NK-92 treated with Interleukin-12 subunit alpha and Interleukin-12 subunit beta, amount 100 ng/mL, for 24 hours (cell line): ENCODE measurements around the gene C5.
A peak's percentile ranks its signal among the peaks of the same experiment; 100 is the strongest.
"Not testable (repeated sequence)": the region's sequence is repeated elsewhere in the genome, so short reads cannot be mapped to it uniquely, and the experiment has no call there.

Experiments
- DNase-seq: peaks from one replicate; lab custom pipeline; 2025; lab: John Stamatoyannopoulos, UW

C5 gene

DNA sequence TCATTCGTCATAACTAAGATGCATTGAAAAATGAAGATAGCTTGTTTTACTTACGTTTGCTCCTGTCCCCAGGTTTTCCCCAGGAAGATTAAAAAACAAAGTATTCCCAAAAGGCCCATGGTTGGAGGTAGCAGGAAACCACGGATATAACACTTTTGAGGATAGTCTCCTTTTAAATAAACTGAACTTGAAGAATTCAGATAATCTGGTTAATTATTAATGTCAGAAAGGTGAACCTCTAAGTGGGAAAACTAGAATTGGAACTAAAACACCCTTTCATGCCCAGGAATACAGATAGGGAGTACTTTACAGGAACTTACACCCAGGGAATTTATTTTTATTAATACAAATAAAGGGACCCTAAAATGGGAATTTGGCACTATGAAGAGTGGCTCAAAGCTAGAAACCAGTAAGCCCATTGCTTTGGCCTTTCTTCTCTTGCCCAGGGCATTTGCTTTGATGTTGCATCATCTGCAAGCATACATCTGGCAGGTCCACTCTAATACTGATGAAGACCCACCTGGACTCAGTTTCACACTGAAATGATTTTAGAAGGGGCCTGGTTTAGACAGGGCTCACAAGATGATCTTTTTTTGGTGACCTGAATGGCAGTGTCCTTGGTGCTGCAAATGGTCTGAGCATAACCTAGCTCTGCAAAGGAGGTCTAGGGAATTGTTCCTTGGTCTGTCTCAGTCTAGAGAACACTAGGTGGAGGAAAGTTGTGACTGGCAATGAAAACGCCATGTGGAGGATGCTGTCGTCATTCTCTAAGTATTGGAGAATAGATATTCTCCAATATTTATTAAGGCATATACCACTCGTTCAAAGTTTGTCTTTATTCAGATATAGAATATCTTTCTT is at the start of gene C5:
C5 (minus strand) TSS at position 148 of the 861 bp plus-strand sequence; CDS start at position 119, 29 bp downstream.
- no peak for DNase-seq

- no peak for DNase-seq
These were observed 48.6 kb upstream of the C5 start for GRCh38 chr9:121098567-121099198.

GRCh38 chr9:121095057-121095456 is 45.0 kb upstream of the C5 start:
- DNase-seq: no peak

- DNase-seq: not testable (repeated sequence)
These were observed 40.7 kb upstream of the C5 start for GRCh38 chr9:121090743-121091142.

DNA sequence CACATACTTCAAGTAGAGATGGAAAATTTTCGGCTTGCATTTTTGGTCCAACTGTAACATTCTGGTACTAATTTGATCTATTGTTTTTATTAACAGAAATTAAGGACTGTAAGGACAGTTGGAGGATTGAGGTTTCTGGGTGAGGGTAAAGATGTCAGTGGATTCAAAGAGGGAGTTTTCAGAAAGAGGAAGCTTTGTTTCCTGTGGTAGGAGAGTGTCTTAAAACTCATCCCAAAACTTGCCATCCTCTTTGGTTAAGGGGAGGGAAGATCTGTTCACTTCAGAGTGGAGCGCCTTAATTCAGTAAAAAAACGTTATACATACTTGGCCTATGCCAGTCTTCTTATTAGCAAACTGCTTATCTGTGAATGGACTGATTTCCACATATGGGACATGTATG is 38.5 kb upstream of the C5 start:
- DNase-seq: no peak

DNA sequence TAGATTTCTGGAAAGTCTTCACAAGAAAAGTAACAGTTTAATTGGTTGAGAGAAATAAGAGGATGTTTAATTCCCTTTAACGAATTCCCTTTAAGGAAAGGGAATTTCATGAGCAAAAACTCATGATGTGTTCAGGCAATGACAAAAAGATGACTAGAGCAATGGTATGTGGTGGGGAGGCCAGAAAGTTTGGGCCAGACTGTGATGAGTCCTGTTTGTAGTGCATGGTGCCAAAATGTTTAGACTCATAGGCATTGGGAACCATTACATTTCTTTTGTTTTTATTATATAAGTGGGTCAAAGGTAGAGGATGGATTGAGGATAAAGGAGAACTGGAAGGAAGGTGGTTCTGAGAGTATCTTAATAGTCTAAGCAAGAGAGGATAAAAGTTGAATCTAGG is 35.6 kb upstream of the C5 start:
- DNase-seq: no peak

DNA sequence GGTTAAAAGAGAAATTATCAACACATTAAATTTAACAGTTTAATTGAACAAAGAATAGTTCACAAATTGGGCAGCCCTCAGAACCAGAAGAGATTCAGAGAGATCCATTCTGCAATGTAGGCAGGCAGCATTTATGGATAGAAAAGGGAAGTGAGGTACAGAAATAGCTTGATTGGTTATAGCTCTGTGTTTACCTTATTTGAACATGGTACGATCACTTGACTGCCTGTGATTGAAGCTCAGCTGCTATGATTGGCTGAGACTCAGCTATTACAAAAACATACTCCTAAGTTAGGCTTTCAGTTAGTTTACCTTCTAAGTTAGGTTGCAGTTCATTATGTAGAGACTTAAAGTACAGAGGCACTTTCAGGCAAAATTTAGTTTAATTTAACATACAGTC is 32.0 kb upstream of the C5 start:
- no peak for DNase-seq

- no peak for DNase-seq
These were observed 25.4 kb upstream of the C5 start for GRCh38 chr9:121075251-121076036.

GRCh38 chr9:121074370-121075250 is 24.5 kb upstream of the C5 start, which contains the start of gene CNTRL:
CNTRL (plus strand) TSS chr9:121074955; CDS start chr9:121088327, 13,372 bp downstream.
- DNase-seq: peak; percentile 81

DNA sequence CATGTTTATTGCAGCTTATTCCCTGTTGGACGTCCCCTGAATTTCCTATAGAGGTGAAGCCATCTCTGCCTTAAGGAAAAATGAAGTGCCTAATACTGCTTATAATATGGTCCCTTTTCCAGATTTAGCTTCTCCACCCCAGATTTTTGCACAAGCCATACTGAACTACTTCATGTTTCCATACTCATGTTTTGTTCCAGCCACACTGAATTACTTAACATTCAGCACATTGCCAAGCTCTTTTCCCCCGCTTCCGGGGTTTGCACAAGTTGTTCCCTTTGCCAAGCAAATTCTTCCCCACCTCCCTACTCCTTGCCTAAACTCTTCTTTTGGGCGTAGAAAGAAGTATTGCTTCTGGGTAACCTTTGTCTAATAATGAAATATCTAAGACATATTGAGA is 23.0 kb upstream of the C5 start:
- DNase-seq: no peak

DNA sequence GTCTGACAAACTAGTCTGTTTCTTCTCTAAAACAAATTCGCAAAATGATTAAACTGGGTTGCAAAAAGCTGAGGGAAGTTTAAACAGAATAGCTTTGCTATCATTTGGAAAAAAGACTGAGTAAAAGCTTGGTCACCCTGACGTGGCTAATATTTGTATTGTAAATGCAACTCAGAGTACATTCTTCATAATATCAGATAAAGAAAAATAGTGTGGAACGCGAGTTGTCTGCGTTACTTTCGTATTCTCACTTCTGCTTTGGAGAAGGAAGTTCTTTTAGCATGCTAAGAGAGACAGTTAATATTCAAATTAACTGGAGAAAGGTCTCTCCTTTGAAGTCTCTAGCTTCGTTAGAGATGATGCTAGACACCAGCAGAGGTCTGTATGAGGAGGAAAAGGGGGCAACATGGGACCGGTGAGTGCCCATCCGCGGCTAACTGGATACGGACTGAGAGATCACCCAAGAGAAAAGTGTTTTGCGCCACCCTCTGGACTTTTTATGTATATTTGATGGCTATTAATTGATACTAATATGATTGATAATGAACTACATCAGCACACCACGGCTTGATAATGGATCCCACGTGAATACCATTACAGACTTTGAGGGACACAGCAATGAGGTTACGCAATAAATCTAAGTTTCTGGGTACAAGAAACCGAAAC is 21.8 kb upstream of the C5 start:
- DNase-seq: peak; percentile 17

DNA sequence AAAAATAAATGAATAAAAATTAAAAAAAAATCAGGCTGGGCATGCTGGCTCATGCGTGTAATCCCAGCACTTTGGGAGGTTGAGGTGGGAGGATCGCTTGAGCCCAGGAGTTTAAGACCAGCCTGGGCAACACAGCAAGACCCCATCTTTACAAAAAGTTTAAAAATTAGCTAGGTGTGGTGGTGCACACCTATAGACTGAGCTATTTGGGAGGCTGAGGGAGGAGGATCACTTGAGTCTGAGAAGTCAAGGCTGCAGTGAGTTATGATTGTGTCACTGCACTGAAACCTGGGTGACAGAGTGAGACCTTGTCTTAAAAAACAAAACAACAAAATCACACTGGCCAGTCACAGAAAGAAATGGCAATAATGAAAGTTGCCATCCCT is 21.3 kb upstream of the C5 start:
- no peak for DNase-seq

GRCh38 chr9:121069396-121069795 is 19.3 kb upstream of the C5 start:
- no peak for DNase-seq

GRCh38 chr9:121067640-121068039 is 17.6 kb upstream of the C5 start:
- no peak for DNase-seq

GRCh38 chr9:121066850-121067249 is 16.8 kb upstream of the C5 start:
- no peak for DNase-seq

DNA sequence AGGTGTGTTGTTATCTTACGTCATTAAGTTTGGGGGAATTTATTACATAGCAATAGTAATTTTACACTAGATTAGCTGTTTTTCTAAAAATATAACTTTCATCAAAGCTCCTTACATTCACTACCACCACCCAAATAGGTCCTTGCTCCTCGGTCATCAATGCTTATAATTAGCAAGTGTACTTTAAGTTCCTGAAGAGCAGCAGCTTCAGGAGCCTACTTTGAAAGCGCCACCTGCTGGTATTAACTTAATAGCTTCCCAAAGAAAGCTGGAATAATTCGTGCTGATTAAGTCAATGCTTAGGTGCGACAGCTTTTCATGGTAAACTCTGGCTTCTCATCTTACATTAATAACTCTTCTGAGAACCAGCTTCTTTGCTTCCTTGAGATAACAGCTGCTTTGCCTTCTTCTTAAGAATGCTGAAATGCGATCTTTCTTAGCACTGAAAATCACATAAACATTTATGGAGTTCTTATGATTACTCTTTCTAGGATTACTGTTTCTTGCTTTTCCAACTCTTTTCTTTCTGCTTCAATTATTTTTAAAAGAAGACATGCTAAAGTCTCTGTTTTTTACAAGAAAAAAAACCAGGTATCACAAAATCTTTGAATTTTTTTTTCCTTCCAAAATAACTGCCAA is 10.0 kb upstream of the C5 start:
- DNase-seq: no peak

DNA sequence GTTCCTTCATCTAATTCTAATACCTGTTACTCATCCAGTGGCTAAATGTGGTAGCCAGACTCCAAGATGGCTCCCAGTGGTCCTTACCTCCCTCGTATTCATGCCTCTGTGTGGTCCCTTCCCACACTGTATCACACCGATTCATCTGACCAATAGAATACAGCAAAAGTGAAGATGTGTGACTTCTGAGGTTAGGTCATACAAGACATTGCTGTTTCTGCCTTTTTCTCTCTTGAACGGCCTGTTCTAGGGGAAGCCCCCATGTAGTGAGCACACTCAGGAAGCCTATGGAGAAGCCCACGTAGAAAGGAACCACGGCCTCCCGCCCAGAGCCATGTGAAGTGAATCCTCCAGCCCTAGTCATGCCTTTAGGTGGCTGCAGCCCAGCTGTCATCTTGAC is 9.4 kb upstream of the C5 start:
- no peak for DNase-seq

DNA sequence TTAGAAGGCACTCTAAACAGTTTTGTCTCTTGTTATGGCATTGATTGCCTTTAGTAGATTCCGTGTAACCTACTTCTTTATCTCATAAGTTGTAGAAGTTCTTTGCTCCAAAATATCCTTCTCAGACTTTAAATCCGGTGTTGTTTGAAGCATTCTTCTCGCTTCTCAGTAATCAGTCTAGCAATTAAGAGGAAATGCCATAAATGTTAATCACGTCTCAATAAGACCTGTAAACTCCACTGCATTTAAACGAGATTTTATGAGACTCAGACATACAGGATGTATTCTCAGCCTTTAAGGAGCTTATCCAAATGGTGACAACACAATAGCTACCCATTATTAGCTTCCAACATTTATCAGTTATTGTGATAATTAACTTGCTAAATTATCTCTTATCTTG is 7.7 kb upstream of the C5 start:
- no peak for DNase-seq

DNA sequence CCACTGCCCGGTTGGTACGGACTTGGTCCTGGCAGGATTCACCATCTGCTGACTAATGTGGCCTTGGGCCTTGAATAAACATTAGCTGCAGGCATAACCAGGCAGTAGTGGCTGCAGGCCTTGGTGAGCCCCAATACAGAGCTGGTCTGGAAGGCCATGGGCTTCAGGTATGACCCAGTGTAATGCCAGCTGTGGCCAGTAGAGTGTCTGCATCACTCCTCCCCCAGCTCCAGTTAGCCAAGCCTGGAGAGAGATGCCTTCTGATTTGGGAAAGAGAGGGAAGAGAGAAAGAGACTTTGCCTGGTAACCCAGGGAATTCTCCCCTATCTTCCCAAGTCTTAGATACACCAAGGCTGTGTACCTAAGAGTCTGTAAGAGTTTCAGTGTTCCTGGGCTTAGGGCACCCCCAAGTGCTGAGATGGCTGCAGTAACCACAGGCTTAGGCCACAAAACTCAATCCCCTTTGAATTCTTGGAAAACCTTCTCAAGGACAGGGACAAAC is 5.6 kb upstream of the C5 start:
- no peak for DNase-seq

DNA sequence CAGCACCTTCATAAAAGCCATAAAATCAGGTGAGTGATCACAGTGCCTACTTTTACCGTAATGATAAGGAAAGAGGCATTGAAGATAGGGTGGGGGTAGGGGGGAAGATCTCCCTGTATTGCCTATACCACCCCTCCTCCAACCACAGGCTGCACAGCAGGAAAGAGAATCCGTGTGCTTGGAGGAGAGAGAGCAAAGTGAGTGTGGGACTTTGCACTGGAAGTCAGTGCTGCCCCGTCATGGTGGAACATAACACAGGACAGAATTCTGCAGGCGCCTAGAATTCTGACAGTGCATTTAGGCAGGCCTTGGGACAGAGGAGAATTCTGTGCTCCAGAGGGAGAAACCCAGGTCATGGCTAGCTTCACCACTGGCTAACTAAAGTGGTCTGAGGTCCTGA is 3.5 kb upstream of the C5 start:
- no peak for DNase-seq
